BLaER1 (cell line): ENCODE measurements around the gene SMG6.

Experiments
- H3K27ac ChIP-seq: shearing (Covaris generic); formaldehyde crosslinking; 2 replicates; pipeline ENCODE4 v1.8.1; 2022
- H3K27me3 ChIP-seq: shearing (Covaris generic); formaldehyde crosslinking; 2 replicates; pipeline ENCODE4 v1.8.1; 2022
- H3K36me3 ChIP-seq: shearing (Covaris generic); formaldehyde crosslinking; 2 replicates; pipeline ENCODE4 v1.8.1; 2022
- H3K4me1 ChIP-seq: shearing (Covaris generic); formaldehyde crosslinking; 2 replicates; pipeline ENCODE4 v1.8.1; 2022
- H3K4me2 ChIP-seq: shearing (Covaris generic); formaldehyde crosslinking; 2 replicates; pipeline ENCODE4 v1.8.1; 2022
- H3K4me3 ChIP-seq: shearing (Covaris generic); formaldehyde crosslinking; 2 replicates; pipeline ENCODE4 v1.8.1; 2022
- H3K9ac ChIP-seq: shearing (Covaris generic); formaldehyde crosslinking; 2 replicates; pipeline ENCODE4 v1.8.1; 2022
- H3K9me3 ChIP-seq: shearing (Covaris generic); formaldehyde crosslinking; 2 replicates; pipeline ENCODE4 v1.8.1; 2022
- H4K20me1 ChIP-seq: shearing (Covaris generic); formaldehyde crosslinking; 2 replicates; pipeline ENCODE4 v1.8.1; 2022
- Cebpa-rat ChIP-seq: shearing (Covaris generic); IDR thresholded peaks from 2 replicates; pipeline ENCODE4 v1.8.1; 2022

Gene SMG6

DNA sequence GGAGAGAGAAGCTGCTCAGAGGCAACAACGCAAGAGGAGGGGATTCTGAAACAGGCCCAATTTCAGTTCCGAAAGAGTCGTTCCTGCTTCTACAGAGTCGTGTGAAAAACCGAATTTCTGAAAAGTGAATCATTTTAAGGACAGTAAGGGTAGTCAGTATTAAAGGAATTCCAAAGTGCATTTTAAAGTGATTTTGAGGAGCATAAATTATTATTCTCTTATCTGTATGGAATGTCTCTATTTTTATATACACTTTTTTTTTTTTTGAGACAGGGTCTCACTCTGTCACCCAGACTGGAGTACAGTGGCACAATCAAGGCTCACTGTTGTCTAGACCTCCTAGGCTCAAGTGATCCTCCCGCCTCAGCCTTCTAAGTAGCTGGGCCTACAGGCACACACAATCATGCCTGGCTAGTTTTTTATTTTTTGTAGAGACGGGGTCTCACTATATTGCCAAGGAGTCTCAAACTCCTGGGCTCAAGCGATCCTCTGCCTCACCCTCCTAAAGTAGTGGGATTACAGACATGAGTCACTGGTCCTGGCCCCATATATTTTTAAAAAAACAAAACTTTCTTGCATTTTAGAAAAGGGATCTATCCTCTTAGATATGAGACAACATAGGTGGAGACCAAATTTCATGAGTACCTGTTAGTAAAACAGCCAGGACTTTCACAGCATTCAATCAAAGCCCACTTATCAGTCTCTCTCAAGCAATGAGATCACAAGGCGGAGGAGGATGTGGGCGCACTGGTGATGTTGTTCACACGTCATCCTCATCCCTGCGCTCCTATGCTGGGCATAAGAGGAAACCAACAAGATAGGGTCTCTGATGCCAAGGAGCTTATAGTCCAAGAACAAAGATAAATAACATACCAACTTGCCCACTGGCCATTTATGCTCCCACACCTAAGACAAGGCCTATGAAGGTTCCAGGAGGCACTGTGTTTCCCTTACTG is 53.2 kb downstream of the SMG6 start:
- H3K36me3 ChIP-seq, result peaks cover 83% of the 10 kb centered on the region
- no peak overlapping the region for H3K27ac ChIP-seq
- H3K9ac ChIP-seq, result no peak overlapping the region
- H4K20me1 ChIP-seq, result peaks cover 12% of the 10 kb centered on the region
- H3K27me3 ChIP-seq, result no peaks in the 10 kb centered on the region
- no peak overlapping the region for H3K4me2 ChIP-seq
- no peak for TF ChIP-seq Cebpa-rat
- H3K4me3 ChIP-seq, result no peak overlapping the region
- H3K9me3 ChIP-seq, result peaks cover 5% of the 10 kb centered on the region
- H3K4me1 ChIP-seq, result peaks cover 17% of the 10 kb centered on the region

DNA sequence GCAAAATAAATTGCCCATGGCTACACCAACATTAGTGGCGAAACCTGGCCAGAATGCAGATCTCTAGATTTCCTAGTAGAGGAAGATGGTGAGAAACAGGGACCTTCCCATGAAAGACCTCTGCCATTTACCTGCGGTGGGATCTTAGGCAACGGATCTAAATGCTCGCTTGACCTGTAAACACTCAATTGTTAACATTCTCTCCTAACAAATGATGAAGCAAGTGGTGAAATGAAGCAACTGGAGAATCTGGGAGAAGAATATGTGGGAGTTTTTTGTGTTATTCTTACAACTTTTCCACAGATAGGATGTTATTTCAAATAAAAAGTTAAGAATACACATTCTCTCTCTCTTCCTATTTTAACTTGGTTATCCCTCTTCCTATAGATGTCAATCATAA is 56.6 kb downstream of the SMG6 start:
- H3K27me3 ChIP-seq, result no peaks in the 10 kb centered on the region
- no peak overlapping the region for H3K27ac ChIP-seq
- H3K9ac ChIP-seq, result no peak overlapping the region
- H4K20me1 ChIP-seq, result peaks cover 29% of the 10 kb centered on the region
- no peaks in the 10 kb centered on the region for H3K9me3 ChIP-seq
- no peak overlapping the region for H3K4me3 ChIP-seq
- H3K36me3 ChIP-seq, result peaks cover 76% of the 10 kb centered on the region
- peaks cover 34% of the 10 kb centered on the region for H3K4me1 ChIP-seq
- no peak for TF ChIP-seq Cebpa-rat
- H3K4me2 ChIP-seq, result no peak overlapping the region

DNA sequence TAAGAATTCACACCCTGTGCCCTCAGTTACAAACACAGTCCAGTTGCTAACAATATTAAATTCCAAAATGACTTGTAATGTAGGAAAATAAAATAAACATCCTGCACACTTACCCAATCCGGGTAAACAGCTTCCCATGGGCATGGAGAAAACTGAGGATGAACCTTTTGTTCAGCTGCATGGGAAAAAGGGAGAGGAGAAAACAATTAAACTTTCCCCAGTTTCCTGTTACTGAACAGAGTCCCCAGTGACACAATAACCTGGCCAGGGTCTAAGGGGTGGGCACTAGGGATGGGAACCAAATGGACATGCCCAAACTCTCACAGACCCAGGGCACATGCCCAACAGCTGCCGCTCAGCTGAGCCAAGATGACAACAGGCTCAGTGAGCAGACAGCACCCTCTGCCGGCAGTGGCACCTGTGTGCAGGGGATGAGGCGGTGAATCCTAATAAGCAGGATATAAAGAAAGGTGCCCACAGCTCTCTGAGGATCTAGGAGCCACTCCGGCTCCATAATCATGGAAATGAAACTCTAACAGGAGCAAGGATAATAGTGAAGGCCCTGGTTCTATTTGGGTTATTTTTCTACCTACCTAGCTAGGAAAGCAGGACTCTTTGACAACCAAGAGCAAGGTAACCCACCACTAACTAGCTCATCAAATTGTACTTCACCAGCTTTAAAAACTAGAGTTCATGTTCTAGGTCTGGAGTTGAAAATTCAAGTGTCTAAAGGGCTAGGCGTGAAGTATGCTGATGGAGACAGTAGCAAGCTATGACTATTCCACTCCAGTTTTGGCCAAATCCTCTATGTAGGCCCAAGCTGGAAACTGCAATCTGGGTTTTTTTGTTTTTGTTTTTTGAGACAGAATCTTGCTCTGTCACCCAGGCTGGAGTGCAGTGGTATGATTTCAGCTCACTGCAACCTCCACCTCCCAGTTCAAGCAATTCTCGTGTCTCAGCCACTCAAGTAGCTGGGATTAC is 58.8 kb downstream of the SMG6 start:
- Histone ChIP-seq H3K4me3 (no peak overlapping the region), H3K9me3 (no peaks in the 10 kb centered on the region), H3K9ac (peak overlapping the region; percentile 54), H4K20me1 (peaks cover 39% of the 10 kb centered on the region), H3K4me2 (peak overlapping the region; percentile 85), H3K27me3 (no peaks in the 10 kb centered on the region), H3K4me1 (peaks cover 34% of the 10 kb centered on the region), H3K27ac (peak overlapping the region; percentile 37; the same call in 1 of the 2 replicates), H3K36me3 (peaks cover 78% of the 10 kb centered on the region)
- no peak for TF ChIP-seq Cebpa-rat

DNA sequence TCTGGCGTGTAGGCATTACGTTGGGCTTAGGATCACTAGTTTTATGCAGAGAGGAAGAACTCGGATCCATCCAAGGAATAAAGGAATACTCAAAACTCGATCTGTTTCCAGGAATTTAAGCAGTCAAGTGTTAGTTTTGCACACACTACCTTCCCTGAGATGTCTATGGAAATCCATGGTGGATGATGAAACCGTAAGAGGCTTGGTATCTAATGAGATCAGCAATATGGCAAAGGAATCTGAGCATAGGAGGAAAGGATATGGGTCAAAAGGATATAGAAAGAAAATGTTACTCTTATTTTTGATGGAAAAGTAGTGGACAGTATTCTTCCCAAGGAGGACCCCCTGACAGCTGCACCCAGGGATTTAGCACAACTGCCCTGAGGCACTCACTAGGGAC is 59.6 kb downstream of the SMG6 start:
- peak overlapping the region; percentile 37; the same call in 1 of the 2 replicates for H3K27ac ChIP-seq

DNA sequence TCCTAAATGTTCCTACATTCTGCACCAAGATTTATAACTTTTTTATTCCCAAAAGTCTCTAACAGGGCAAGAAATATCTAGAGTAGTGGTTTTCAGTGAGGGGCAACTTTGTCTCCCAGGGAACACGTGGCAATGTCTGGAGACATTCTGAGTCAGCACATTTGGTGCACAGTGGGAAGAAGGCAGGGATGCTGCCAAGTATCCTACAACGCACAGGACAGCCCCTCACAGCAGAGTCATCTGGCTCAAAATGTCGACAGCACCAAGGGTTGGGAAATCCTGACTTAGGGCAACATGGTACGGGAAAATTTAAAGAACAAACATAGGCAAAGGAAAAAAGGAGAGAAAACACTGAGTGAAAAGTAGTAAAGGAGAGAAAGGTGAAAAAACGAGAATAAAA is 61.8 kb downstream of the SMG6 start:
- no peak for TF ChIP-seq Cebpa-rat
- Histone ChIP-seq H3K27ac (no peak overlapping the region), H3K4me2 (no peak overlapping the region), H3K9ac (no peak overlapping the region), H4K20me1 (peaks cover 52% of the 10 kb centered on the region), H3K4me1 (peaks cover 25% of the 10 kb centered on the region), H3K27me3 (no peaks in the 10 kb centered on the region), H3K4me3 (no peak overlapping the region), H3K36me3 (peaks cover 80% of the 10 kb centered on the region), H3K9me3 (no peaks in the 10 kb centered on the region)

More for the DNA sequence above, 59.6 kb downstream of the SMG6 start:
- H3K27me3 ChIP-seq, result no peaks in the 10 kb centered on the region
- no peak for TF ChIP-seq Cebpa-rat
- H3K9ac ChIP-seq, result peak overlapping the region; percentile 54
- peak overlapping the region; percentile 85 for H3K4me2 ChIP-seq
- no peak overlapping the region for H3K4me3 ChIP-seq
- H3K9me3 ChIP-seq, result no peaks in the 10 kb centered on the region
- peaks cover 47% of the 10 kb centered on the region for H4K20me1 ChIP-seq
- peaks cover 73% of the 10 kb centered on the region for H3K36me3 ChIP-seq
- H3K4me1 ChIP-seq, result peaks cover 32% of the 10 kb centered on the region

DNA sequence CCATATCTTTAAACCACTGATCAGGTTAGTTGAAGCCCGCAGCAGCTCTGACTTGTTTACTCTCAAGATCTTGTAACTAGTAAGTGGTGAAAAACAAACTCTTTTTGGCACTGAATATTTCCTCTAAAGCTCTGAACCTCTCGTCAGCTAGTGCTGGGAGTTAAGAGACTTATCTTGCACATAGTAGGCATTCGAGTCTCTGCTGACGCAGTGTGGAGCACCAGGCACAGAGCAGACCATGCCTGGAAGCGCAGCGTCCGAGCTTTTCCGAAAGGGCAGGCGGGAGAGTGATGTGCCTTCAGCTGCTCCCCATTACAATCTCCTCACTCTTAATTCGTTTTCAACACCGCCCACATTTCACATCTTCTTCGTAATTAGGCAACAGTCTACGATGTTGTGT is 63.0 kb downstream of the SMG6 start:
- Histone ChIP-seq H3K36me3 (peaks cover 78% of the 10 kb centered on the region), H3K27me3 (no peaks in the 10 kb centered on the region), H3K27ac (no peak overlapping the region), H4K20me1 (peaks cover 41% of the 10 kb centered on the region; the same call in 1 of the 2 replicates), H3K4me3 (no peak overlapping the region), H3K4me1 (peaks cover 25% of the 10 kb centered on the region), H3K9me3 (no peaks in the 10 kb centered on the region), H3K4me2 (no peak overlapping the region), H3K9ac (no peak overlapping the region)
- TF ChIP-seq Cebpa-rat, result no peak

DNA sequence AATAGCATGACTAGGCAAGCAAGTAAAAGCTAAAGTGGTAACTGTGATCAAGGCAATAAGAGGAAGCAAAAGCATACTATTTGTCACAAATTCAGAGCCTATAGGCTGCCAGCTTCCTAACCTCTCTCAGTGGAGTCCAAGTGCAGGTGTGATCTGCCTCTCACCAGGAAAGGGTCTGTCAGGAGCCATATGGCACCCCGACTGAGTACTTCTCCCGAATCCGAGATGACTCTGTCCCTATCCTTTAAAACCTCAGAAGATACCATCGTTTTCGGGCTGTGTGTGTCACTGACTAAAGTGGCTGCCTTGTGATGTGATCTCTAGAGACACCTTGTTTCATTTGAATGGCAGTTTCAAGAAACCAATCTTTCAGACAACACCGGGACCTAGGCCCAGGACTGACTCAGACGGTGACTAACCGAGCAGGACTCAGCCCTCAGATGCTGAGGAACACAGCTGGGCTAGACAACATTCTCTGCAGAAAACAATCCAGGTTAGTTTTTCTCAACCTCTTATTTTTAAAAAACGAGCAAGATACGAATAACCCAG is 63.6 kb downstream of the SMG6 start:
- no peak overlapping the region for H3K4me2 ChIP-seq
- peaks cover 83% of the 10 kb centered on the region for H3K36me3 ChIP-seq
- H3K4me3 ChIP-seq, result no peak overlapping the region
- H4K20me1 ChIP-seq, result peaks cover 35% of the 10 kb centered on the region; the same call in 1 of the 2 replicates
- H3K27me3 ChIP-seq, result no peaks in the 10 kb centered on the region
- TF ChIP-seq Cebpa-rat, result no peak
- no peak overlapping the region for H3K27ac ChIP-seq
- H3K9ac ChIP-seq, result no peak overlapping the region
- peaks cover 22% of the 10 kb centered on the region for H3K4me1 ChIP-seq
- no peaks in the 10 kb centered on the region for H3K9me3 ChIP-seq

DNA sequence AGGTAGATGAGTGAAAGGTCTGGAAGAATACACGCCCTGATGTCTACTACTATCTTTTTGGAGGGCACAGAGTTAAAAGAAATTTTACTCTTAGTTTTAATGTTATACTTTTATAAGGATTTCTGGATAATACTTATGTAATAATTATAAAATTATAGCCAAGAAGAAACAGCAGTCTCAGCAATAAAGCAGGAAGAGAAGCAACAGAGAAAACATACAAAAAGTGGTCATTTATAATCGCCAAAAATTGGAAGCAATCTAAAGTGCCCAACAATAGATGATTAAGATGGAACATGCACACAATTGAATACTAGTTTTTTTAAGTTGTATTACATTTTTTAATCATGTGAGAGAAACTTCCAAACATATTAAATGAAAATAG is 64.4 kb downstream of the SMG6 start:
- Histone ChIP-seq H3K27me3 (no peaks in the 10 kb centered on the region), H3K4me3 (no peak overlapping the region), H3K4me2 (0 out of 2 replicates have a peak overlapping the region, but pooled peaks have one; percentile 19), H4K20me1 (peaks cover 28% of the 10 kb centered on the region; the same call in 1 of the 2 replicates), H3K9ac (no peak overlapping the region), H3K4me1 (peaks cover 14% of the 10 kb centered on the region), H3K36me3 (peaks cover 89% of the 10 kb centered on the region), H3K9me3 (no peaks in the 10 kb centered on the region), H3K27ac (no peak overlapping the region)
- no peak for TF ChIP-seq Cebpa-rat

DNA sequence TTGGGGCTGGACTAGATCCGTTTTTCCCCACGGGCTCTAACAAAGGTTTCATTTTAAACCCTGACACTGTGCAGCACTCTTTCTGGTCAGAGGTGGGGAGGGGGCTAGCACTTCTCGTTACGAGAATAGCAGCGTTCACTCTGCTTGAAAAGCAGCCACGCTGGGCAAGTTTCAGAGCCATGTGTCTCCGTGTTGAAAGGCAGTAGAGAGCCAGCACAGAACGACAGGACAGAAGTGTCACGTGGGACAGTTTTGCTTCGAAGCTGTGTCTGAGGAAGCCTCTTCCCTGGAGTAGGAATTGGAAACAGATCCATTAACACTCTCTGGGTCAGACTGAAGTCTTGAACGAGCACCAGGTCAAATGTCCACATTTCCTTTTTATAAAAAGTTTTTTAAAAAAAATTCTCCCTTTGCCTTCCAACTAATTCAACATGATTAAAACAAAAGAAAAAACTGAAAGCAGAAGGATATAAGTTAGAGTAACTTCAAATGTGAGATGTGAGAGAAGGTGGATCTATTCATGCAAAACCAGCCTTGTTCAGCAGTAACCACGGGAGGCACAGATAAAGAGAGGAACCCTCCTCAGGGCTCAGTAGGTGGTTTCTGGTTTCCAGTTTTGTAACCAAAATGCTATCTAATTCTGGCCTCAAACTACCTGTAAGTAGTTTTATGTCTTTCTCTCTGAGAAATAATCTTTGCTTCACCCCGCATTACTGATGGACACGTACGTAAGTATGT is 65.0 kb downstream of the SMG6 start:
- Histone ChIP-seq H3K9ac (no peak overlapping the region), H3K4me2 (0 out of 2 replicates have a peak overlapping the region, but pooled peaks have one; percentile 19), H4K20me1 (peaks cover 26% of the 10 kb centered on the region), H3K9me3 (no peaks in the 10 kb centered on the region), H3K4me1 (peaks cover 8% of the 10 kb centered on the region), H3K36me3 (peaks cover 89% of the 10 kb centered on the region), H3K27me3 (no peaks in the 10 kb centered on the region), H3K4me3 (no peak overlapping the region), H3K27ac (no peak overlapping the region)
- no peak for TF ChIP-seq Cebpa-rat
